Kidney glomerular epithelial cell (primary cell): ENCODE results near the gene PWWP2B.
A peak's percentile ranks its signal among the peaks of the same experiment; 100 is the strongest.

Source experiments
- DNase-seq: peaks from one replicate; lab custom pipeline; 2025; lab: John Stamatoyannopoulos, UW

Gene PWWP2B

GRCh38 chr10:132447446-132448247 is 50.6 kb downstream of the PWWP2B start:
- DNase-seq: no peak

GRCh38 chr10:132448248-132448731 is 51.3 kb downstream of the PWWP2B start:
- DNase-seq: no peak

GRCh38 chr10:132449051-132449810 is 52.2 kb downstream of the PWWP2B start:
- no peak for DNase-seq

- no peak for DNase-seq
Measured at GRCh38 chr10:132449811-132450181, 52.8 kb downstream of the PWWP2B start.

- DNase-seq: no peak
Measured at GRCh38 chr10:132450466-132450824, 53.4 kb downstream of the PWWP2B start.

GRCh38 chr10:132450825-132451505 is 54.0 kb downstream of the PWWP2B start:
- no peak for DNase-seq

GRCh38 chr10:132451506-132452215 is 54.7 kb downstream of the PWWP2B start:
- DNase-seq: no peak

- no peak for DNase-seq
Measured at GRCh38 chr10:132452216-132452650, 55.2 kb downstream of the PWWP2B start.

- peak; percentile 40 for DNase-seq
Measured at GRCh38 chr10:132452651-132453469, 55.9 kb downstream of the PWWP2B start.

- DNase-seq: no peak
Measured at GRCh38 chr10:132453470-132453861, 56.5 kb downstream of the PWWP2B start.

- no peak for DNase-seq
Measured at GRCh38 chr10:132454296-132455198, 57.5 kb downstream of the PWWP2B start.

GRCh38 chr10:132455441-132455971 is 58.5 kb downstream of the PWWP2B start:
- DNase-seq: no peak

GRCh38 chr10:132455986-132456847 is 59.2 kb downstream of the PWWP2B start:
- no peak for DNase-seq

GRCh38 chr10:132456881-132457280 is 59.9 kb downstream of the PWWP2B start:
- no peak for DNase-seq

- no peak for DNase-seq
Measured at GRCh38 chr10:132457328-132458070, 60.5 kb downstream of the PWWP2B start.

GRCh38 chr10:132458071-132458585 is 61.1 kb downstream of the PWWP2B start:
- DNase-seq: no peak

GRCh38 chr10:132458586-132459300 is 61.7 kb downstream of the PWWP2B start:
- no peak for DNase-seq
